ENCODE data around the gene MAP3K2. TPM values are rescaled to one million over a fixed set of nuclear protein-coding genes. Genes with fewer than 3 reads are reported as not detected.

The MAP3K2 gene
- total RNA-seq, 2 donors from 2014 or later, result 61.6 to 63.8 TPM

DNA sequence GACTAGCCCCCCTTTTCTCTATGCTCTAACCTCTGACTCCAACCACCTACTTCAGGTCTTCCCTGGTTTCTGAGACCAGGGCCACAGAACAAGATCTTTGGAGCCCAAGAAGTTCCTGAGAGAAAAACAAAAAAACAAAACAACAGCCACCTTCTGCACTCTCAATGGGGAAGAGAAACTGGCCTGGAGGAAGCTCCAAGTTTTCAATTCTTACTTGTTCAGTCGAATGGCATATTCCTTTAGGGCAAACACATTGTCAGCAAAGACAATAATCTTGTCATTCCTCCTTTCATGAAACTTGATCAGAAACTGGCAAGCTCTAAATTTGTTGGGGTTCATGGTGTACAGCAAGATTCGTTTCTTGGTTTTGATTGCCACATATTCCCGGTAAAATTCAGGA is 108.8 kb downstream of the MAP3K2 start:
- no peak overlapping the region for H3K27ac ChIP-seq
- TF ChIP-seq POLR2AphosphoS5 (IDR thresholded peaks at IDR 0.05) (no peak), POLR2A (IDR thresholded peaks at IDR 0.05) (no peak)
- TF ChIP-seq, protein P1, sequence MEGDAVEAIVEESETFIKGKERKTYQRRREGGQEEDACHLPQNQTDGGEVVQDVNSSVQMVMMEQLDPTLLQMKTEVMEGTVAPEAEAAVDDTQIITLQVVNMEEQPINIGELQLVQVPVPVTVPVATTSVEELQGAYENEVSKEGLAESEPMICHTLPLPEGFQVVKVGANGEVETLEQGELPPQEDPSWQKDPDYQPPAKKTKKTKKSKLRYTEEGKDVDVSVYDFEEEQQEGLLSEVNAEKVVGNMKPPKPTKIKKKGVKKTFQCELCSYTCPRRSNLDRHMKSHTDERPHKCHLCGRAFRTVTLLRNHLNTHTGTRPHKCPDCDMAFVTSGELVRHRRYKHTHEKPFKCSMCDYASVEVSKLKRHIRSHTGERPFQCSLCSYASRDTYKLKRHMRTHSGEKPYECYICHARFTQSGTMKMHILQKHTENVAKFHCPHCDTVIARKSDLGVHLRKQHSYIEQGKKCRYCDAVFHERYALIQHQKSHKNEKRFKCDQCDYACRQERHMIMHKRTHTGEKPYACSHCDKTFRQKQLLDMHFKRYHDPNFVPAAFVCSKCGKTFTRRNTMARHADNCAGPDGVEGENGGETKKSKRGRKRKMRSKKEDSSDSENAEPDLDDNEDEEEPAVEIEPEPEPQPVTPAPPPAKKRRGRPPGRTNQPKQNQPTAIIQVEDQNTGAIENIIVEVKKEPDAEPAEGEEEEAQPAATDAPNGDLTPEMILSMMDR (IDR thresholded peaks at IDR 0.05), result no peak
- intact Hi-C loops (cut with DNase I), result no loop called here
- DNase-seq (ENCODE audit: low spot score), result no peak
- H3K4me3 ChIP-seq, result no peak overlapping the region
- no peaks in the 10 kb centered on the region for H3K27me3 ChIP-seq (replicated peaks; ENCODE audit: insufficient read depth)
- WGBS, result 74% methylated on average over 3 of the region's 3 CpGs
- peaks cover 0 to 9% of the 10 kb centered on the region in 2 donors for H3K36me3 ChIP-seq
- H3K4me1 ChIP-seq (replicated peaks), result no peaks in the 10 kb centered on the region
- no peaks in the 10 kb centered on the region for H3K9me3 ChIP-seq

GRCh38 chr2:127277028-127277427 is 110.7 kb downstream of the MAP3K2 start:
- no peak overlapping the region for H3K4me3 ChIP-seq
- peaks cover 0 to 14% of the 10 kb centered on the region in 2 donors for H3K36me3 ChIP-seq
- intact Hi-C loops (cut with DNase I), result no loop called here
- no peaks in the 10 kb centered on the region for H3K27me3 ChIP-seq (replicated peaks; ENCODE audit: insufficient read depth)
- H3K4me1 ChIP-seq (replicated peaks), result no peaks in the 10 kb centered on the region
- no peak for DNase-seq (ENCODE audit: low spot score)
- H3K9me3 ChIP-seq, result no peaks in the 10 kb centered on the region
- TF ChIP-seq, protein P1 (IDR thresholded peaks at IDR 0.05), result no peak
- TF ChIP-seq POLR2AphosphoS5 (IDR thresholded peaks at IDR 0.05) (no peak), POLR2A (IDR thresholded peaks at IDR 0.05) (no peak)
- H3K27ac ChIP-seq, result no peak overlapping the region
- 96% methylated on average over 2 of the region's 2 CpGs for WGBS

DNA sequence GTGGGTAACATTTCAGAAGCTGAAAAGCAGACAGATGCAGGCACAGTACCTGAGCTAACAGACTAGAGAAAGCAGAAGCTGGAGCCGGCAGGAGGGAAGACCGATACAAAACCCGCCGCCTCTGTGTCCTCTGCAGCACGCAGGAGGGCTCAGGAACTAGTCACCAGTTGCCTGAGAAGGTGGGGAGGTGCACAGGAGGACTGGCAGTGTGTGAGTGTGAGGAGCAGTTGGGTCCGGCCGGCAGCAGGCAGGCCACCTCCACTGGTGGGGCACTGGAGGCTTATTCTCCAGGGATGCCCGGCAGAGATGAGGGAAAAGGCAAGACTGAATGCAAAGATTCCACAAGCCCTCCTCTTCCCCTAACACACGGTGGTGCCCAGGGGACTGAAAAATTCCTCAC is 112.0 kb downstream of the MAP3K2 start:
- H3K27ac ChIP-seq, result no peak overlapping the region
- H3K27me3 ChIP-seq (replicated peaks; ENCODE audit: insufficient read depth), result no peaks in the 10 kb centered on the region
- no peaks in the 10 kb centered on the region for H3K4me1 ChIP-seq (replicated peaks)
- no peaks in the 10 kb centered on the region for H3K9me3 ChIP-seq
- intact Hi-C loops (cut with DNase I), result no loop called here
- no peak for DNase-seq (ENCODE audit: low spot score)
- peaks cover 7 to 15% of the 10 kb centered on the region in 2 donors for H3K36me3 ChIP-seq
- no peak overlapping the region for H3K4me3 ChIP-seq
- WGBS, result 82% methylated on average over 9 of the region's 9 CpGs
- no peak for TF ChIP-seq POLR2A (IDR thresholded peaks at IDR 0.05)
- TF ChIP-seq, protein P1 (IDR thresholded peaks at IDR 0.05), result no peak
- TF ChIP-seq POLR2AphosphoS5 (IDR thresholded peaks at IDR 0.05), result no peak

DNA sequence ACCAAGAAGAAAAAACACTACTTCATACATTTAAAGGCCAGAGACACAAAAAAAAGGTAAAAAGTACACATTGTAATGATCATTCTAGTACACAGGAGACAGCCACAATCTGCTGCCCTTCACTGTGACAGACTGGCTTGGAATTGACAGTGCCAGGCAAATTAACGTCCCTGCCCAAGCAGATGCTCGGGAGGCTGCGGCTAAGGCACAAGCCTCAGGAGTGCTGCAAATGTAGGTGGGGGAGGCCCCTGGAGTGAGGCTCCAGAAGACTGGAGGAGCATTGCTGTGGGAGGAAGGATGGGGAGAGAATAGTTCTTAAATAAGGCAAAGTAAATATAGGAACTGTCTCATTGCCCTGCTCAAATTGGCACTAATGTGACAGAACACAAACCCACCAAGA is 112.4 kb downstream of the MAP3K2 start:
- Histone ChIP-seq H3K36me3 (peaks cover 7 to 15% of the 10 kb centered on the region in 2 donors), H3K4me3 (no peak overlapping the region), H3K27ac (no peak overlapping the region), H3K27me3 (replicated peaks; ENCODE audit: insufficient read depth) (no peaks in the 10 kb centered on the region), H3K4me1 (replicated peaks) (no peaks in the 10 kb centered on the region), H3K9me3 (no peaks in the 10 kb centered on the region)
- TF ChIP-seq POLR2AphosphoS5 (IDR thresholded peaks at IDR 0.05) (no peak), POLR2A (IDR thresholded peaks at IDR 0.05) (no peak)
- TF ChIP-seq, protein P1 (IDR thresholded peaks at IDR 0.05), result no peak
- no peak for DNase-seq (ENCODE audit: low spot score)
- intact Hi-C loops (cut with DNase I), result no loop called here
- 83% methylated on average over 3 of the region's 3 CpGs for WGBS

DNA sequence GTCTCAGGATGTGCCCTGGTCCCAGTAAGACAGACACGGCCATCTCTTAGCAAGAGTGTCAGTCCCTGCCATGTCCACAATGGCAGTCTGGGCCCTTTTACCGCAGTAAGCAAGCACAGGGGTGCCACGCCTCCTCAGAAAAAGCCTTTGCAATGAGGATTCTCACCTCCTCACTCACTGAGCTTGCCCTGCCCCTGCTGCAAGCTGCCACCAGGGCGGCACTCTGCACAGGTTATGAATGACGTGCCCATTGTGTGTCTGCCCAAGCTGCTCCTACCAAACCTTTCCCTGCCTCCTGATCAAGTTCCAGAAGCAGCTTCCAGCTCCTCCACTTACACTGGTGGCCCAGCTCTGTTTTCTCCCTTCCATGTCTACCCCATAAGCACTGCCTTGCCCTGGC is 117.1 kb downstream of the MAP3K2 start:
- no peak for DNase-seq (ENCODE audit: low spot score)
- intact Hi-C loops (cut with DNase I), result no loop called here
- Histone ChIP-seq H3K36me3 (peaks cover 6 to 7% of the 10 kb centered on the region in 2 donors), H3K27me3 (replicated peaks; ENCODE audit: insufficient read depth) (no peaks in the 10 kb centered on the region), H3K9me3 (no peaks in the 10 kb centered on the region), H3K4me3 (no peak overlapping the region), H3K27ac (no peak overlapping the region), H3K4me1 (replicated peaks) (no peaks in the 10 kb centered on the region)
- no peak for TF ChIP-seq POLR2A (IDR thresholded peaks at IDR 0.05)
- TF ChIP-seq, protein P1 (IDR thresholded peaks at IDR 0.05), result no peak
- TF ChIP-seq POLR2AphosphoS5 (IDR thresholded peaks at IDR 0.05), result no peak
- WGBS, result 94% methylated on average over 5 of the region's 5 CpGs

All from prostate gland (tissue), 2 donors.